ENCODE results near the gene ADIG. TPM values are rescaled to one million over a fixed set of nuclear protein-coding genes. Genes with fewer than 3 reads are reported as not detected.

ADIG gene
- total and polyA plus RNA-seq, 2 of the 13 experiments (the other 11 are each of a cell fraction or from before 2014, with no cell fraction given) = 0.15 TPM; not detected in 1

- no peak for FAIRE-seq
- H3K4me1 ChIP-seq (ENCODE audit: insufficient read depth, low read length) = peaks cover 85% of the 10 kb centered on the region
- in situ Hi-C loops (cut with HindIII; ENCODE audit: extremely low pct_ligation_motif_present, low pct_unique_long_range_greater_than_20kb) (no loop called here), intact Hi-C loops (cut with micrococcal nuclease; ENCODE audit: unreplicated experiment) (no loop called here)
- peaks cover 4 to 60% of the 10 kb centered on the region in 2 experiments; a peak in 4 of 5 replicates for H3K27me3 ChIP-seq (ENCODE audit: control insufficient read depth in 1 of 2, insufficient read depth in 2 of 2, low read length in 2 of 2)
- H3K9ac ChIP-seq (ENCODE audit: insufficient read depth, low read depth, low read length) = no peak overlapping the region
- H3K4me3 ChIP-seq (replicated peaks in 1 of 3; ENCODE audit: insufficient read depth in 1 of 3, low read depth in 2 of 3, low read length in 3 of 3) = no peak overlapping the region
- TF ChIP-seq ZNF616 (CRISPR knock-in tag; IDR thresholded peaks at IDR 0.05; ENCODE audit: low read depth) (no peak), ZNF781 (CRISPR knock-in tag; IDR thresholded peaks at IDR 0.05; ENCODE audit: borderline replicate concordance, not compliant biosample characterization) (no peak), NFRKB (IDR thresholded peaks at IDR 0.05) (no peak), BATF2 (CRISPR knock-in tag; IDR thresholded peaks at IDR 0.05) (no peak), PHF5A (CRISPR knock-in tag; IDR thresholded peaks at IDR 0.05; ENCODE audit: low read depth, unreplicated experiment) (no peak), SIN3B (IDR thresholded peaks at IDR 0.05; ENCODE audit: low read length) (no peak), ELK4 (CRISPR knock-in tag; IDR thresholded peaks at IDR 0.05; ENCODE audit: borderline replicate concordance) (no peak), IKZF1 (IDR thresholded peaks at IDR 0.05) (no peak), ZNF138 (CRISPR knock-in tag; IDR thresholded peaks at IDR 0.05; ENCODE audit: low read depth) (no peak), DPF2 (CRISPR knock-in tag; IDR thresholded peaks at IDR 0.05; ENCODE audit: borderline replicate concordance, low read depth) (no peak), ERF (CRISPR knock-in tag; IDR thresholded peaks at IDR 0.05) (no peak), ZNF431 (CRISPR knock-in tag; IDR thresholded peaks at IDR 0.05; ENCODE audit: borderline replicate concordance, low read depth) (no peak), FOSL1 (CRISPR knock-in tag; IDR thresholded peaks at IDR 0.05; ENCODE audit: borderline replicate concordance) (no peak)
- ATAC-seq = no peak
- H4K20me1 ChIP-seq (ENCODE audit: insufficient read depth, low read length) = no peaks in the 10 kb centered on the region
- ChIA-PET POLR2A (no interaction called here), CTCF (ENCODE audit: low intra/inter-chr PET ratio, low total read pairs) (no interaction called here)
- WGBS (ENCODE audit: low lambda C conversion rate) = 63% methylated on average over 3 of the region's 3 CpGs
- H2AFZ ChIP-seq (ENCODE audit: low read length) = no peak overlapping the region
- H3K27ac ChIP-seq (ENCODE audit: extremely low read length, insufficient read depth, low read length) = no peak overlapping the region
- H3K4me2 ChIP-seq (ENCODE audit: low read depth, low read length) = no peak overlapping the region
- no peaks in the 10 kb centered on the region for H3K79me2 ChIP-seq (ENCODE audit: insufficient read depth, low read length)
- H3K9me3 ChIP-seq (ENCODE audit: low read length) = no peaks in the 10 kb centered on the region
- no peak for DNase-seq (ENCODE audit: low spot score)
- no TSS peak for BruUV-seq (replicated peaks)
- no peaks in the 10 kb centered on the region for H3K36me3 ChIP-seq (replicated peaks in 1 of 2; ENCODE audit: control insufficient read depth in 1 of 2, insufficient read depth in 2 of 2, low read length in 2 of 2)
These were observed 22.3 kb downstream of the ADIG start for GRCh38 chr20:38603286-38603685.

Measured in HepG2 (cell line).